ENCODE data around the gene CNTNAP5.

Gene CNTNAP5

GRCh38 chr2:124646166-124646815, 621.2 kb downstream of the CNTNAP5 start:
- no peak for DNase-seq

GRCh38 chr2:124647245-124647644, 622.2 kb downstream of the CNTNAP5 start:
- no peak for DNase-seq

GRCh38 chr2:124647663-124648062, 622.6 kb downstream of the CNTNAP5 start:
- DNase-seq = no peak

GRCh38 chr2:124649001-124649400, 623.9 kb downstream of the CNTNAP5 start:
- no peak for DNase-seq

GRCh38 chr2:124652099-124652498, 627.0 kb downstream of the CNTNAP5 start:
- no peak for DNase-seq

- no peak for DNase-seq
Observed at GRCh38 chr2:124658373-124658772, 633.3 kb downstream of the CNTNAP5 start.

- DNase-seq = no peak
Observed at GRCh38 chr2:124661558-124661957, 636.5 kb downstream of the CNTNAP5 start.

- DNase-seq = no peak
Observed at GRCh38 chr2:124662946-124663644, 638.0 kb downstream of the CNTNAP5 start.

GRCh38 chr2:124663645-124663997, 638.5 kb downstream of the CNTNAP5 start:
- DNase-seq = no peak

GRCh38 chr2:124664363-124664762, 639.3 kb downstream of the CNTNAP5 start:
- no peak for DNase-seq

GRCh38 chr2:124666976-124667375, 641.9 kb downstream of the CNTNAP5 start:
- peak; percentile 30 for DNase-seq

- DNase-seq = no peak
Observed at GRCh38 chr2:124668161-124668560, 643.1 kb downstream of the CNTNAP5 start.

- no peak for DNase-seq
Observed at GRCh38 chr2:124670187-124670586, 645.1 kb downstream of the CNTNAP5 start.

- DNase-seq = no peak
Observed at GRCh38 chr2:124678043-124678442, 653.0 kb downstream of the CNTNAP5 start.

GRCh38 chr2:124683536-124684428, 658.7 kb downstream of the CNTNAP5 start:
- peak; percentile 88 for DNase-seq

- no peak for DNase-seq
Observed at GRCh38 chr2:124689348-124689747, 664.3 kb downstream of the CNTNAP5 start.

- no peak for DNase-seq
Observed at GRCh38 chr2:124692216-124692615, 667.1 kb downstream of the CNTNAP5 start.

- no peak for DNase-seq
Observed at GRCh38 chr2:124692707-124693106, 667.6 kb downstream of the CNTNAP5 start.

GRCh38 chr2:124693156-124693555, 668.1 kb downstream of the CNTNAP5 start:
- no peak for DNase-seq

- DNase-seq = no peak
Observed at GRCh38 chr2:124698979-124699565, 674.0 kb downstream of the CNTNAP5 start.

GRCh38 chr2:124702777-124703176, 677.7 kb downstream of the CNTNAP5 start:
- no peak for DNase-seq

- DNase-seq = no peak
Observed at GRCh38 chr2:124704071-124704925, 679.2 kb downstream of the CNTNAP5 start.

Data from DMS153 (cell line).